GM10248 (cell line): ENCODE data around the gene UXS1.

Experiments
- CTCF ChIA-PET: fragments of 300-600 bp; sonication (Branson Sonifier 250); formaldehyde crosslinking; extraction: SDS; loops from one replicate; lab custom pipeline; 2021; ENCODE audit warnings: antibody characterized with exemption; lab: Yijun Ruan, JAX
- POLR2A ChIA-PET: fragments of 350-650 bp; sonication (Branson Sonifier 250); formaldehyde crosslinking; extraction: SDS; loops from one replicate; lab custom pipeline; 2020; ENCODE audit warnings: antibody characterized with exemption; lab: Yijun Ruan, JAX
- DNase-seq: peaks from one replicate; pipeline ENCODE4 v3.0.0; 2012; ENCODE audit errors: extremely low spot score
- TF ChIP-seq, protein P1 (sequence below): IDR thresholded peaks from 2 replicates; pipeline ENCODE4 v1.5.1; 2012; ENCODE audit warnings: mild to moderate bottlenecking, low read depth; ENCODE audit errors: extremely low read depth, missing control alignments, control extremely low read depth

The UXS1 gene

DNA sequence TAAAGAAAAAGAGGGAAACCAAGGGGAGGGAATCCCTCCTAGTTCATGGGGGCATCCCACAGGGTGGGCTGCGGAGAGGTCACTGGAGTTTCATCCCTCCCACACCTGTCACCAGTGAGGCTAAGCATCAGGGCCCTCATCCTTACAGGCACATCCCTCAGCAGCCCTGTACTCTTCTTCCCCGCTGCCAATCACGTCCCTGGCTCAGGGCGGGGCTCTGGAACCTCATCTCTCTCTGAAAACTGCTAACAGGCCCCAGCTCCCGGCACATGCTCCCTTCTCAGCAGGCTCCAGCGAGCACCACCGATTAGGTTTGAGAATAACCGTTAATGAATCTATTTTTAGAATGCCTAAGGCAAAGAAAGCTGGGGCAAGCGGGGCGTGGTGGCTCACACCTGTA is 13.0 kb downstream of the UXS1 start:
- ChIA-PET CTCF (interaction anchor here (1.8 to 3.2 kb wide), 3 partner anchors 9 to 14 kb away, joined by 4 to 16 read pairs (median 8); no protein-coding TSS in a partner anchor), POLR2A (no interaction called here)
- DNase-seq, result no peak
- TF ChIP-seq, protein P1, sequence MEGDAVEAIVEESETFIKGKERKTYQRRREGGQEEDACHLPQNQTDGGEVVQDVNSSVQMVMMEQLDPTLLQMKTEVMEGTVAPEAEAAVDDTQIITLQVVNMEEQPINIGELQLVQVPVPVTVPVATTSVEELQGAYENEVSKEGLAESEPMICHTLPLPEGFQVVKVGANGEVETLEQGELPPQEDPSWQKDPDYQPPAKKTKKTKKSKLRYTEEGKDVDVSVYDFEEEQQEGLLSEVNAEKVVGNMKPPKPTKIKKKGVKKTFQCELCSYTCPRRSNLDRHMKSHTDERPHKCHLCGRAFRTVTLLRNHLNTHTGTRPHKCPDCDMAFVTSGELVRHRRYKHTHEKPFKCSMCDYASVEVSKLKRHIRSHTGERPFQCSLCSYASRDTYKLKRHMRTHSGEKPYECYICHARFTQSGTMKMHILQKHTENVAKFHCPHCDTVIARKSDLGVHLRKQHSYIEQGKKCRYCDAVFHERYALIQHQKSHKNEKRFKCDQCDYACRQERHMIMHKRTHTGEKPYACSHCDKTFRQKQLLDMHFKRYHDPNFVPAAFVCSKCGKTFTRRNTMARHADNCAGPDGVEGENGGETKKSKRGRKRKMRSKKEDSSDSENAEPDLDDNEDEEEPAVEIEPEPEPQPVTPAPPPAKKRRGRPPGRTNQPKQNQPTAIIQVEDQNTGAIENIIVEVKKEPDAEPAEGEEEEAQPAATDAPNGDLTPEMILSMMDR, result no peak

DNA sequence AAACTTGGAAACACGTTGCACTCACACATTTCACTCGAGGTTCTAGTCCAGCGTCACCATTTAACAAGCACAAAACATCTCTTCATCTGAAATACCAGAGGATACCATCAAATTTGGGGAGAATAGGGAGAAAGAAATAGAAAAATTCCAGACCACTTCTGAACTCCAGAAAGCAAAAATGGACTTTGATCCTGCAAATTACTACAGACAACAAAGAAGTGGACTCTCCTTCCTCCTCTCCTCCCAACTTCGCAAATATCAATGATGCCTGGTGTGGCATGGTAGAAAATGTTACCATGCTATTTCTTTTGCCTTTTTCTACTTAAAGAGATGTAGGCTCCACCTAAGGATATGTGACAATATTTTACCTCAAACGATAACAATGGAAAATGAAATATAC is 13.5 kb downstream of the UXS1 start:
- CTCF ChIA-PET, result interaction anchor here (0.8 to 1.8 kb wide), 2 partner anchors 10 to 20 kb away, joined by 3 to 4 read pairs; no protein-coding TSS in a partner anchor
- POLR2A ChIA-PET, result no interaction called here

DNA sequence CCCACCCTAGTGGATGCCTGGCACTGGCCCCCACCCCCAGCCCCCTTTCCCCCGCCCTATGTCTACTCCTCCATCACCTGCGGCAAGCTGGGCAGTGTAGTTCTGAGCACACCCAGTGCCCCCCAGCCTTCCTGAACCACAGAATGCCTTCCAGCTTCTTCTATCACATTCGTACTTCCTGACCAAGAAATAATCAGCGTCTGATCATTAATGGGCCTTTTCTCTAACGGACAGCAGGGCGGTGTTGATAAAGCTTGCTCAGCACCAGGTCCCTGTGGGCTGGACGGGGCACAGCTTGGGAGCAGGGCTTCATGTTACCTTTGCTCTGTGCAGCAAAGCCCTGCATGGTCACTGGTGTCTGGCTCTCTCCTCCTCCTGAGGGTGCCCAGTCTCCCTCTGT is 15.4 kb downstream of the UXS1 start:
- TF ChIP-seq, protein P1, result no peak
- ChIA-PET POLR2A (no interaction called here), CTCF (interaction anchor here (1.4 kb wide), 1 partner anchor 17 kb away, joined by 3 read pairs; no protein-coding TSS in a partner anchor)
- no peak for DNase-seq

More for the DNA sequence above, 13.5 kb downstream of the UXS1 start:
- no peak for DNase-seq
- TF ChIP-seq, protein P1, result no peak

DNA sequence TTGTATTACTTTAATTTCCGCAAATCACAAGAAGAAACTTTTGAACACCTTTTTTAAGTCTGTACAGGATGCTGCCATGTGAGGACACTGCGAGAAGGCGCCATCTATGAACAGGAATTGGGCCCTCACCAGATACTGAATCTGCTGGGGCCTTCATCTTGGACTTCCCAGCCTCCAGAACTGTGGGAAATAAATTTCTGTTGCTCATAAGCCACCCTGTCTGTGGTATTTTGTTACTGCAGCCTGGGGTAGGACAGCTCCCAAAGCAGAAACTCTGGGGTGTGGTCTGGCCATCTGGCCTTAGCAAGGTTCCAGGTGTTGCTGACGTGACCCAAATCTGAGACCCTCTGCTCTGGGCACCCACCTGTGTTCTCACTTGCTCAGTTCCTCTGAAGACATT is 16.5 kb downstream of the UXS1 start:
- TF ChIP-seq, protein P1, result no peak
- CTCF ChIA-PET, result interaction anchor here (1.3 to 1.4 kb wide), 2 partner anchors 10 to 12 kb away, joined by 4 to 6 read pairs; no protein-coding TSS in a partner anchor
- POLR2A ChIA-PET, result no interaction called here
- no peak for DNase-seq

DNA sequence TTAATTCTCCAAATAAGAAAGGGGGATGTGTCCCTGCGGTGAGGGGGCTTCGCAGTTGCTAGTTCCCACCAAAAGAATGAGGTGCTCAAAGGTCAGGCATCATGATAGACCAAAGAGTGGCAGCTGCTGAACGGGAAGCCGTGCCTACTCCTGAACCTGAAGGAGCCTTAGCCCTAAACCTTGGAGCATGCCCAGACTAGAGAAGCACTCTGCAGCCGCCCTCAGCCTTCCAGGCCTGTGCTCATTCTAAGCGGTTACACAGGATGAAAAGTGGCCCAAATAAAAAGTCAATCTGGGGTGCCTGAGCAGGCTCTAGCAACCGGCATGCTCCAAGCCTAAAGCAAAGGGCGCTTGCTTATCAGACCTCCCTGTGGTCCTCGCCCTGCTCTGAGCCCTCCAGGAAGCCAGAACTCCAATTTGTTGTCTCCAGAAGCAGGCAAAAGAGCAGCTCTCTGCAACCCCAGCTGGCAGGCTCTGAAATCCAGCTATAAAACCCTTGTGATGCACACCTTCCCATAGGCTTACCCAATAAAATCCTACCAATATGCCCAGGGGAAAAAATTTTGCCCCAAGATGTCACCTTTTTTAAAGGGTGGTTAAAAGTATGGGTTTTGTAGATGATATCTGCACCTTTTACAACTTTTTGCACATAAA is 17.5 kb downstream of the UXS1 start:
- no peak for DNase-seq
- POLR2A ChIA-PET, result no interaction called here
- TF ChIP-seq, protein P1, result no peak
- CTCF ChIA-PET, result interaction anchor here (1.3 to 1.4 kb wide), 2 partner anchors 9 to 11 kb away, joined by 4 to 6 read pairs; no protein-coding TSS in a partner anchor

DNA sequence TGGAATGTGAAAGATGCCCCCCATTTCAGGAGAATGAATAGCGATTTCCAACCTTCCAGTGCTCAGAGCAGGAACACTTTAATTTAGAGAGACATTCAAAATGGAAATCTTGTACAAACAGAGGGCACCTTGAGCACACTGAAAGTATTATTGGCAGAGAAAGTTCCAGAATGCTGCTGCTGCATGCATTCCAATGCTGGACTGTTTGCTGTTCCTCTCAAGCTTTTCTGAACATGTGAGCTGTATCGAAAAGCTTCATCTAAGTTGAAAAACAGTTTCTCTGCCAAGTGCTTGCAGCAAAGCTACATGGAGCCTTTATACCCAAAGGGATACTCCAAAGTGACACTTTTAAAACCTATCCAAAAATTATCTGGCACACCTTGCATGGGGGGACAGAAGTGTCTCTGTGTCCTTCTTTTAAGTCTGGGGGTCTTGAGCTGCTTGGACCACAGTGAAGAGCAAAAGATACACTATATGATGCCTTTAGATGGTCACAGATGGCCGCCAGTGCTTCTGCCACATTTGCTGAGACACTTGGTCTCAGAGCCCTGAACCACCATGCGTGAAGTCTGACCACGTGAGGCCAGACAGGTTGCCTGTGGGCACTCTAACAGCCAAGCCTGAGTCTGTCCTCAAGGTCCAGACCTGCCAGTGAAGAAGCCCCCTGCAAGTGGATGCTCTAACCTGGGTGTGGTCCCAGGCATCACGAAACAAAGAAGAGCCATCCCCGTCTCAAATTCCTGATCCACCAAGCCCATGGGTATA is 18.8 kb downstream of the UXS1 start:
- ChIA-PET CTCF (interaction anchor here (2.9 kb wide), 1 partner anchor 10 kb away, joined by 11 read pairs; no protein-coding TSS in a partner anchor), POLR2A (no interaction called here)
- no peak for DNase-seq
- TF ChIP-seq, protein P1, result no peak
